ENCODE measurements around the gene ETV7. TPM values are rescaled to one million over a fixed set of nuclear protein-coding genes. Genes with fewer than 3 reads are reported as not detected.

The ETV7 gene
- total and polyA plus RNA-seq, 2 of the 13 experiments (the other 11 are each of a cell fraction or from before 2014, with no cell fraction given), result not detected

GRCh38 chr6:36326356-36326995 is 61.0 kb downstream of the ETV7 start (continued):
- TF ChIP-seq, protein P1, sequence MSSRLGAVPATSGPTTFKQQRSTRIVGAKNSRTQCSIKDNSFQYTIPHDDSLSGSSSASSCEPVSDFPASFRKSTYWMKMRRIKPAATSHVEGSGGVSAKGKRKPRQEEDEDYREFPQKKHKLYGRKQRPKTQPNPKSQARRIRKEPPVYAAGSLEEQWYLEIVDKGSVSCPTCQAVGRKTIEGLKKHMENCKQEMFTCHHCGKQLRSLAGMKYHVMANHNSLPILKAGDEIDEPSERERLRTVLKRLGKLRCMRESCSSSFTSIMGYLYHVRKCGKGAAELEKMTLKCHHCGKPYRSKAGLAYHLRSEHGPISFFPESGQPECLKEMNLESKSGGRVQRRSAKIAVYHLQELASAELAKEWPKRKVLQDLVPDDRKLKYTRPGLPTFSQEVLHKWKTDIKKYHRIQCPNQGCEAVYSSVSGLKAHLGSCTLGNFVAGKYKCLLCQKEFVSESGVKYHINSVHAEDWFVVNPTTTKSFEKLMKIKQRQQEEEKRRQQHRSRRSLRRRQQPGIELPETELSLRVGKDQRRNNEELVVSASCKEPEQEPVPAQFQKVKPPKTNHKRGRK (CRISPR knock-in tag; IDR thresholded peaks at IDR 0.05), result no peak
- TF ChIP-seq RFX1 (IDR thresholded peaks at IDR 0.05) (peak; percentile 43; the same call in 1 of the 2 replicates), ZNF337 (CRISPR knock-in tag; IDR thresholded peaks at IDR 0.05; ENCODE audit: borderline replicate concordance, low read depth) (no peak), RFX3 (CRISPR knock-in tag; IDR thresholded peaks at IDR 0.05) (peak; percentile 45; the same call in 1 of the 2 replicates)

DNA sequence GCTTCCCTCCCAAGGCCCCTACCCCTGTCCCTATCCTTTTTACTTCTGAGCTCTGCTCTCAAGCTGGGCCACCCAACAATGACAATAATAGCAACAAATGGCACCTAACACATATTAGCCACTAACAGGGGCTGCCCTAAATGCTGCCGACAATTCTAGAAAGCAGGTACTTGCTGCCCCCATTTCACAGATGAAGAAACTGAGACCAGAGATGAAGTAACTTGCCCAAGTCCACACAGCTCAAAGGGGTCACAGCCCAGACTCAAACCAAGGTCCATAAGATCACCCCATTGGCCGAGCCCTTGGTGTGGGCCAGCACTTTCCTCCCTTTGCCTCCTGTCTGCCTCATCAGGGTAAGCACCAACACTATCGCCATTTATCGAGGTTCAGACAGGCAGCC is 62.8 kb downstream of the ETV7 start:
- H3K79me2 ChIP-seq (ENCODE audit: insufficient read depth, low read length), result no peaks in the 10 kb centered on the region
- CTCF ChIA-PET (ENCODE audit: low intra/inter-chr PET ratio, low total read pairs), result no interaction called here
- ATAC-seq, result no peak
- H3K9ac ChIP-seq (ENCODE audit: insufficient read depth, low read depth, low read length), result no peak overlapping the region
- H3K27me3 ChIP-seq (ENCODE audit: control insufficient read depth in 1 of 2, insufficient read depth in 2 of 2, low read length in 2 of 2), result peaks cover 1 to 6% of the 10 kb centered on the region in 2 experiments; a peak in 4 of 5 replicates
- in situ Hi-C loops (cut with HindIII; ENCODE audit: extremely low pct_ligation_motif_present, low pct_unique_long_range_greater_than_20kb), result no loop called here
- peaks cover 12% of the 10 kb centered on the region for H3K4me1 ChIP-seq (ENCODE audit: insufficient read depth, low read length)
- BruUV-seq (replicated peaks), result no TSS peak
- H2AFZ ChIP-seq (ENCODE audit: low read length), result no peak overlapping the region
- intact Hi-C loops (cut with micrococcal nuclease; ENCODE audit: unreplicated experiment), result no loop called here
- no peaks in the 10 kb centered on the region for H4K20me1 ChIP-seq (ENCODE audit: insufficient read depth, low read length)
- no peak for FAIRE-seq
- H3K4me3 ChIP-seq (replicated peaks in 1 of 3; ENCODE audit: insufficient read depth in 1 of 3, low read depth in 2 of 3, low read length in 3 of 3), result no peak overlapping the region
- TF ChIP-seq ZNF629 (CRISPR knock-in tag; conservative IDR thresholded peaks at IDR 0.05), result peak; percentile 86
- no peak for TF ChIP-seq E2F1 (CRISPR knock-in tag; IDR thresholded peaks at IDR 0.05)
- TF ChIP-seq ZSCAN31 (CRISPR knock-in tag; IDR thresholded peaks at IDR 0.05; ENCODE audit: low read depth), result no peak
- TF ChIP-seq ZBTB20 (CRISPR knock-in tag; IDR thresholded peaks at IDR 0.05; ENCODE audit: borderline replicate concordance, low read depth), result no peak
- TF ChIP-seq SATB2 (CRISPR knock-in tag; IDR thresholded peaks at IDR 0.05), result no peak
- no peak for TF ChIP-seq MBD4 (IDR thresholded peaks at IDR 0.05; ENCODE audit: borderline replicate concordance, low read length)
- TF ChIP-seq KDM3A (CRISPR knock-in tag; IDR thresholded peaks at IDR 0.05; ENCODE audit: low read depth), result no peak
- no peak for TF ChIP-seq SMYD3 (CRISPR knock-in tag; IDR thresholded peaks at IDR 0.05)
- TF ChIP-seq NFE2 (CRISPR knock-in tag; IDR thresholded peaks at IDR 0.05), result no peak
- no peaks in the 10 kb centered on the region for H3K36me3 ChIP-seq (replicated peaks in 1 of 2; ENCODE audit: control insufficient read depth in 1 of 2, insufficient read depth in 2 of 2, low read length in 2 of 2)
- DNase-seq (ENCODE audit: low spot score), result no peak
- no peak overlapping the region for H3K4me2 ChIP-seq (ENCODE audit: low read depth, low read length)
- H3K27ac ChIP-seq (ENCODE audit: extremely low read length, insufficient read depth, low read length), result no peak overlapping the region
- 65% methylated on average over 4 of the region's 4 CpGs for WGBS (ENCODE audit: low lambda C conversion rate)
- no peaks in the 10 kb centered on the region for H3K9me3 ChIP-seq (ENCODE audit: low read length)
- POLR2A ChIA-PET, result no interaction called here
